PC-3 (cell line): ENCODE results near the gene GALNS.

ENCODE experiments used
- CTCF ChIP-seq: fragments of 300-600 bp; sonication (generic); conservative IDR thresholded peaks from 2 replicates; pipeline ENCODE4 v1.5.1; 2017; ENCODE audit warnings: antibody characterized with exemption, low read depth, mild to moderate bottlenecking, low read length
- EZH2 ChIP-seq: fragments of 300-600 bp; sonication (generic); IDR thresholded peaks from one replicate; pipeline ENCODE4 v1.6.1; 2017; ENCODE audit warnings: antibody characterized with exemption, mild to moderate bottlenecking, low read length; ENCODE audit not compliant: unreplicated experiment

- TF ChIP-seq CTCF (no peak), EZH2 (no peak)
Observed at GRCh38 chr16:88803264-88803987, 53.3 kb downstream of the GALNS start, which contains the start of gene CDT1.
